Daoy (cell line): ENCODE measurements around the gene GYPE. TPM values are rescaled to one million over a fixed set of nuclear protein-coding genes. Genes with fewer than 3 reads are reported as not detected.
"Not testable (repeated sequence)": the region's sequence is repeated elsewhere in the genome, so short reads cannot be mapped to it uniquely, and the experiment has no call there.

Experiments used
- DNase-seq: peaks from one replicate; pipeline ENCODE4 v3.0.0-alpha.2; 2015; ENCODE audit warnings: low read depth
- total RNA-seq: library from RNA; depleted of rRNA; stranded (reverse); fragments of >200 nt; shearing (Covaris generic); gene quantifications from 2 replicates; pipeline ENCODE4 v1.2.3, GENCODE V29; 2014; rRNA removed

Gene GYPE
- not detected in 2 replicates for total RNA-seq

DNA sequence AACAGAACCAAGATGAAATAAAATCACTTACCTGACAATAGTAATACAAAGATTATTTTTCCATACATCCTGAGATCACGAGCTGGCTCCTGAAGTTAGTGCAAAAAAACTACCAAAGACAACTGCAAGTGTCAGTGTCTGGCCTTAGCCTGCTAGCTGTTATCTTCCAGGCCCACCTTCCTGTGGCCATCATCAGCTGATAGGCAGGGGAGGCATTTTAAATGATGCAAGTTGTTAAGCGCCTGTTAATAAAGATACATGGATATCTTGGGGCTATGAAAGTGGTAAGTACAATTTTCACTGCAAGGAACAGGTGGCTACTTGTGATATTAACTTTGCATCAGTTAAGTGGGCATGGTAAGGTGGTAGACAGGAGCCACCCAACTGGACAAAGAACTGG is at the start of gene GYPE:
TSS of gene GYPE (minus strand) at position 120 of the 400 bp plus-strand sequence. CDS start at position 68, 52 bp downstream.
- not testable (repeated sequence) for DNase-seq

- DNase-seq = not testable (repeated sequence)
These were observed 46.2 kb upstream of the GYPE start for GRCh38 chr4:143951458-143951972.

DNA sequence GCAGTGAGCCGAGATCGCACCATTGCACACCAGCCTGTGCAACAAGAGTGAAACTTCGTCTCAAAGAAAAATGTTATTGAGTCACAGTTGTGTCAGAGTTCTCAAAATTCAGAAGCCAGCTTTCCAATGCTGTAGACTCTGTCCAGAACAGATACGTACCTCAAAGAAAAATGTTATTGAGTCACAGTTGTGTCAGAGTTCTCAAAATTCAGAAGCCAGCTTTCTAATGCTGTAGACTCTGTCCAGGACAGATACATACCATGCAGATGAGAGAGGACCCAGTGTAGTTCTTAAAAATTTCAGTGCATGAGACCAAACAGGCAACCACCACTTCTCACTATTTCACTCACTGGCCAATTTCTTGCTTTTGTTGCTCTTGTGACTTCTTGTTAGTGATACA is 45.6 kb upstream of the GYPE start:
- not testable (repeated sequence) for DNase-seq

DNA sequence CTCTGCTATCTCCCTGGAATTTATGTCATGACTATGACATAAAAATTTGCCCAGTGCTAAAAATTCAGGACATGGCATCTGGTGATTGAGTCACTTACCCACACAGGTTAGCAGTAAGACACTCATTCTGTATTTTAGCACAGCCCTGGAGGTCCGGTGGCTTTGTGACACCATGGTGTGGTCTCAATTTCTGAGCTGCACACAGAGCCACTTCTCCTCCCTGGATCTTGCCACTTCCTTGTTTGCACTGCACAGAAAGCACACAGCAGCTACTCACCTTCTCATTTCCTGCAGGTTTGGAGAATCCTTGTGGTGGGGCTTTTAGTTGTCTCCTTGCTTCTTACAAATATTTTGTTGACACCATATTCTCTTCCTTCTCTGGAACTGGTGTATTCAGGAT is 44.8 kb upstream of the GYPE start:
- DNase-seq = not testable (repeated sequence)

DNA sequence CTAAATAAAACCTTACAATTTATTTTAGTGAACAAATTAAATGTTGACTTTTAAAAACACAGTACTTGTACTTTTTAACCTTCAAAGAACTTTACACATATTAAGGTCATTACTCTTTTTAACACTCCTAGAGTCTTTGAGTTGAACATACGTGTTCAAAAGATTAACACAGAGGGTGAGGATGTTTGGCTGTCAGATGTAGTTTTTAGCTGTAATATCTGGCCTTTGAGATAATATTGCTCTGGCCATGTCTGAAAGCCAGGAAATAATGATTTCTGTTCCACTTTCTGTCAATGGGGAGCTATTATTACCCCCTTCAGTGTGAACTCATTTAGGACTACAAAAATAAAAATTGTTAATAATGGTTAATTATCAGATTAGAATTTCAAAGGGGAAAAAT is 42.1 kb upstream of the GYPE start:
- DNase-seq = not testable (repeated sequence)

DNA sequence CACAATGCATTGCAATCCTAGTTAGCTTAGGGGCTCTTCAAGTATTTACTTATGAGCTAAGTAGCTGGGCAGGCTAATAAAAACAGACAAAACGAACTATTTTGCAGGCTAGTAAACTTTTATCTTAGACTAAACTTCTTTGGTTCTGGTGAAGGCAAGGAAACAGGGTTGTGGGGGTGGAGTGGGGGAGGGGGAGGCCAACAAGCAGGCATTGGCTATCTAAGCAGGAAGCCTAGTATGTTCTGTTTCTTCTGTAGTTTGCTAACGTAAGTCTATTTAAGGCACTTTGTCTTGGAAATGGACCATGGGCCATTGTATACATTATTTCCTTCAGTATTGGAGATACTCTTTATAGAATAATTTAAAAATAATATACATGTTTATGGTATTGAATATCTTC is 35.3 kb upstream of the GYPE start:
- DNase-seq = not testable (repeated sequence)

DNA sequence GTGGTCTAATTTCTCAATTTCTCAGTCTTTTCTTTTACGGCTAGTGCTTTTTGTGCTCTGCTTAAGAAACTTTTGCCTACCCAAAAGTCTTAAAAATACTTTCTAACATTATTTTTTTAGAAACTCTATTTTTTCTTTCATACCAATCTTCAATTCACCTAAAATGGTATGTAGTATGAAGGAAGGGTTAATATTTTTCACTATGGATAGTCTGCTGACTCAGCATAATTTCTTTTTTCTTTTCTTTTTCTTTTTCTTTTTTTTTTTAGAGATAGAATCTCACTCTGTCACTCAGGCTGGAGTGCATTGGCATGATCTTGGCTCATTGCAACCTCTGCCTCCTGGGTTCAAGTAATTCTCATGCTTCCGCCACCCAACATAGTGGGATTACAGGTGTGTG is 34.2 kb upstream of the GYPE start:
- no peak for DNase-seq

DNA sequence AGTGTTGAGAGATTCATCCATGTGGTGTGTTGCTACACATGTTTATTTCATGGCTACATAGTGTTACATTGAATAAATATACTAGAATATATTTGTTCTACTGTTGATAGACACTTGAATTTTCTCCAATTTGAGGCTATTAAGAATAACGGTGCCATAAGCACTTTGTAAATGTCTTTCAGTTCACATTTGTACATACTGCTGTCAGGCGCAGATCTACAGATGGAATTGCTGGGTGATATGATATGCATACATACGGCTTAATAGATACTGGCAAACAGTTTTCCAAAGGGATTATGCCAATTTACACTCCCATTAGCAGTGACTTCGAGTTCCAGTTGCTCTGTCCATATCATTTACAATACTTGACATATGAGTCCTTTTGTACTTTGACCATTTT is 33.5 kb upstream of the GYPE start:
- not testable (repeated sequence) for DNase-seq

GRCh38 chr4:143921181-143921580 is 15.8 kb upstream of the GYPE start:
- DNase-seq = no peak

DNA sequence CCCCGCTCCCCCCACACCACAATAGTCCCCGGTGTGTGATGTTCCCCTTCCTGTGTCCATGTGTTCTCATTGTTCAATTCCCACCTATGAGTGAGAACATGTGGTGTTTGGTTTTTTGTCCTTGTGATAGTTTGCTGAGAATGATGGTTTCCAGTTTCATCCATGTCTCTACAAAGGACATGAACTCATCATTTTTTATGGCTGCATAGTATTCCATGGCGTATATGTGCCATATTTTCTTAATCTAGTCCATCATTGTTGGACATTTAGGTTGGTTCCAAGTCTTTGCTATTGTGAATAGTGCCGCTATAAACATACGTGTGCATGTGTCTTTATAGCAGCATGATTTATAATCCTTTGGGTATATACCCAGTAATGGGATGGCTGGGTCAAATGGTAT is 11.1 kb upstream of the GYPE start:
- not testable (repeated sequence) for DNase-seq

DNA sequence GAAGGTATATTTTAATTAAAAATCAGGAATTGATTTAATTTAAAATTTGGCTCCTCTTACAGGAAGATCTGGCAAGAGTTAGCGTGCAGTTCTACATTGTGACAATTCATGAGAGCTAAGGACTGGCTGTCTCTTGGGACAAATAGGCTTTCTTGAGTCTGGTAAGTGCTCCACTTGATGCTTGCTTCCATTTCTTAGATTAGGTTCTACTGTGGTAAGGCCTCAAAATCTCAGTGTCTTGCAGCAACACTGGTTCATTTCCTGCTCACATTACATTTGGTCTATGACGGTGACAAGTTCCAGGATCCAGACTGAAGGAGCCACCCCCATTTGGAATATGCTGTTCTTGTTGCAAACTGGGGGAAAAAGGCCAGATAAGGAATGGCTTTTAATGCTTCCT is 7.1 kb upstream of the GYPE start:
- not testable (repeated sequence) for DNase-seq

GRCh38 chr4:143911528-143912417 is 6.4 kb upstream of the GYPE start:
- DNase-seq = peak; percentile 1

DNA sequence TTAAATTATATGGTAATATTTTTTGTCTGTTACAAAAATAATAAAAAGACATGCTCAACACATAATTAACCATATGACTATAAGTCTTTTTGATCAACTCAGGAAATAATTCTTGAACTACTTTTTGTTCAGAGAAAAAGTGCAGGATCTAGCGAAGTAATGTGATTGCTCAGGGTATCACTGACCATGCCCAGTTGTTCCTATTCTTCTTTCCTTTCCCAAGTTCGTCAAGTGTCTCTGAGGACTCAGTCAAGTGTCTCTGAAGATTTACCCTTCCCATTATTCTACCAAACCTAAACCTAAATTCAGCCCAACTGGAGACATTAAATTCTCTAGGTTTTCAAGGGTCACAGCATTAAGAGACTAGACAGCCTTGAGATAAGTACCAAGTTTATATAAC is 5.5 kb upstream of the GYPE start:
- not testable (repeated sequence) for DNase-seq

DNA sequence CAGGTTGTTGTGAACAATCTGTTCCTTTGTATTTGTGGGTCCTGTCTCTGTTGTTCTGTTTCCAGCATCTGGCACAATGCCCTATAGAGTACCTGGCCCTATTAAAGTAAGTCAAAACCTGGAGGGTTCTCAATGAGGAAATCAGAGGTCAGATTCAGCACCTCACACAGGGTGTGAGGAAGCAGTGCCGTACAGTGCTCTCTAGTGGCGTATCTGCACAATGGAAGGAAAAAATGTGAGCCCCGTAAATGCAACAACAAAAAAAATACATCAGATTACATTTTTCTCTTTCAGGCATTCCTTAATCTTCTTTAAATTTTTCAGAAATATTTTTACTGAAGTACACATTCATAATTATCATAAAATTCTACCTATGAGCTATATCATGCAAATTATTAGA is 2.5 kb upstream of the GYPE start:
- not testable (repeated sequence) for DNase-seq

DNA sequence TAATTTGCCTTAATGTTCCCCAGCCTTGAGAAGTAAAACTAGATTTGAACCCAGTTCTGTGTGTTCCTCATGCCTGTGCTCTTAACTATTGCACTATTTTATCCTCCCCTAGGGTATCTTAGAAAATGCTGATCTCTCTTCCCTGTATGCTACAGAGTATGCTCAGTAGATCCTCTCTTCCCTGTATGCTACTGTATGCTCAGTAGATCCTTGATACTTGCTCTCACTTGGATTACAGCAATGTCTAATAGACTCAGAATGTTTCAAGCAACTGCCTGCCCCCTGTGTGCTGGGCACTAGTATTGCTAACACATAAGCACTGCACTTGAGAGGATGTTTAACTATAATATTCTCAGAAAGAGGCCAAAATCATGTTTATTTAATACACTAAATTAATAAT is 928 bp downstream of the GYPE start:
- not testable (repeated sequence) for DNase-seq

GRCh38 chr4:143890323-143890722 is 15.0 kb downstream of the GYPE start:
- not testable (repeated sequence) for DNase-seq

- DNase-seq = not testable (repeated sequence)
These were observed 17.2 kb downstream of the GYPE start for GRCh38 chr4:143888189-143888588.

- not testable (repeated sequence) for DNase-seq
These were observed 20.4 kb downstream of the GYPE start for GRCh38 chr4:143884965-143885364.

GRCh38 chr4:143883529-143883928 is 21.8 kb downstream of the GYPE start:
- DNase-seq = no peak

GRCh38 chr4:143882892-143883291 is 22.5 kb downstream of the GYPE start:
- no peak for DNase-seq

- not testable (repeated sequence) for DNase-seq
These were observed 25.8 kb downstream of the GYPE start for GRCh38 chr4:143879561-143879960.

DNA sequence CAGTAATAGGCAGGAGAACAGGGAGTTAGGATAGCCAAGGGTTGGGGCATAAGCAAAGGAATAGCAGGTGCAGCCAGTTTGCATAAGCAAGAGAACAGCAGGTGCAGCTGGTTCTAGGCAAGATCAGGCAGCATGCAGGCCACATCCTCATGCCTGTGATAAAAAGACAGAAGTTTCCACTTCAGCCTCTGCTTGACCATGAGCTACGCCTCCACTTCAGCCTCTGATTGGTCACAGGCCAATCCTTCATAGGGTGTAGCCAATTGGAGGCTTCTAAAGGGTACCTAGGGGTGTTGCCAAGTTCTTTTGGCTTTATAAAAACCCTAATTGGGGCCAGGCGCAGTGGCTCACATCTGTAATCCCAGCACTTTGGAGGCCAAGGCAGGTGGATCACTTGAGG is 30.0 kb downstream of the GYPE start:
- DNase-seq = not testable (repeated sequence)
